GM18498 (cell line): ENCODE results near the gene KRTAP2-2.
"Not testable (repeated sequence)": the region's sequence is repeated elsewhere in the genome, so short reads cannot be mapped to it uniquely, and the experiment has no call there.

Source experiments
- ATAC-seq: cut with Tn5 transposase; IDR thresholded peaks from one replicate; pipeline ENCODE4 v1.9.1; 2021; ENCODE audit warnings: mild to moderate bottlenecking, moderate library complexity; ENCODE audit not compliant: unreplicated experiment

Gene KRTAP2-2, protein sequence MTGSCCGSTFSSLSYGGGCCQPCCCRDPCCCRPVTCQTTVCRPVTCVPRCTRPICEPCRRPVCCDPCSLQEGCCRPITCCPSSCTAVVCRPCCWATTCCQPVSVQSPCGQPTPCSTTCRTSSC

DNA sequence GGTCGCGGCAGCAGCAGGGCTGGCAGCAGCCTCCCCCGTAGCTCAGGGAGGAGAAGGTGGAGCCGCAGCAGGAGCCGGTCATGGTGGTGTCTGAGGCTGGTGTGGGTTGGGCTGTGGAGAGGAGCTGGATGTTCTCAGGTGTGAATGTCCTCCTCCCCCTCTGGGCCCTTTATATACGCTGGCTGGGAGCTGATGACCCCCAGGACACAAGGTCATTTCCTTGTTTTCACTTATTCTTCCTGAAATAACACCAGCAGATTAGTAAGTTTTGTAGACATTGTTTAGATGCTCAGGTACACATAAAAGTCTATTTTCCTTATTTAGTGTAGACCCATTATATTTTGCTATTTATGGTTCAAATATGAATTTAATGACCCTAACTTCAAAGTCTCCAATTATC, at the start of gene KRTAP2-2:
KRTAP2-2 (minus strand) TSS at position 101 of the 400 bp plus-strand sequence; CDS start at position 82, 19 bp downstream.
- ATAC-seq: not testable (repeated sequence)

- ATAC-seq: not testable (repeated sequence)
Measured at GRCh38 chr17:41104386-41105038, 49.5 kb upstream of the KRTAP2-2 start.

DNA sequence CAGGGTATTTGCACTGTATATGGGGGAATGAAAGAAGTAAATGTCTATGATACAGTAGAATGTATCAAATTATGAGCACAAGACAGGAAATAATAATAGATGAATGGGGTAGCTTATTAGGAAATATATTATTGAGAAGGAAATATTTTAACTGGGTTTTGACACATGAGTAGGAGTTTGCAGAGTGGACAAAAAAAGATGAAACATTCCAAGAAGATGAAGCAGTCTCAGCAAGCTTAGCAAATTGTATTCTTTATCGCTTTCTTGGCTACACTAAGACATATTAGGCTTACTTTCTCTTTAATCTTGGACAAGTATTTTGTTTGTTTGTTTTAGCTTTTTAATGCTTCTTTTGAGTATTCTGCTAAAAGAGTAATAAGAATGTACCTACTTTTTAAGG, 48.9 kb upstream of the KRTAP2-2 start:
- no peak for ATAC-seq

- ATAC-seq: no peak
Measured at GRCh38 chr17:41101586-41102259, 46.7 kb upstream of the KRTAP2-2 start, which contains the start of gene KRTAP4-16. Gene KRTAP4-16 (minus strand): TSS chr17:41102209. CDS start chr17:41102209, 0 bp downstream.

DNA sequence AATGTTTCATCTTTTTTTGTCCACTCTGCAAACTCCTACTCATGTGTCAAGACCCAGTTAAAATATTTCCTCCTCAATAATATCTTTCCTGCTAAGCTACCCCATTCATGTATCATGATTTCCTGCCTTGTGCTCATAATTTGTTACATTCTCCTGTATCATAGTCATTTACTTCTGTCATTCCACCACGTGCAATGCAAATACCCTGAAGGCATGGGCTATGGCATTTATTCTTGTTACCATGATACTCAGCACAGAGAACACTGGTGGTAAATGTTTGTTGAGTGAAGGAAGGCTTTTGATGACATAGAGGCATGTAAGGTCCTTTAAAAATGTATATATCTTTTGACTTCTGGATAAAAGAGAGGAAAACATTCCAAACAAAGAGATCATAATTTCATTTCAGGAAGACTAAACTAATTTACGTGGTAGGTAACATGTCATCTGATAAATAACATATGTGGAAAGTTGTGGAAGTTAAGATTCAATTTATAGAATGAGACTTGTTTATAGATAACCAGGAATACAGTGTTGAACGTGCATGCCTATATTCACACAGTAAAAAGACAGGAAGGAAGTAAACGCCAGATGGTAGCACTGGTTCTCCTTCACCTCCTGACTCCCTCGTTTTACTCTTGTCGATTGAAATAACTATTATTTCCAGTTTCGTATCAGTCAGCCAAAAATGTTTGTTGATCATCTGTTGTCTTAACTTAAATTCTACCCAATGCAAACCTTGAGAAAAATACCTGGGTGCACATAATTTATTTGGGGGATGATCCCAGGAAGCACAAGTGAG, 44.9 kb upstream of the KRTAP2-2 start:
- ATAC-seq: not testable (repeated sequence)

- ATAC-seq: no peak
Measured at GRCh38 chr17:41098481-41098880, 43.5 kb upstream of the KRTAP2-2 start.

GRCh38 chr17:41098042-41098441, 43.0 kb upstream of the KRTAP2-2 start, which contains the start of gene KRTAP4-8:
Gene KRTAP4-8 (minus strand): TSS chr17:41098142. CDS start chr17:41098084, 58 bp downstream.
- ATAC-seq: no peak

GRCh38 chr17:41096055-41096454, 41.0 kb upstream of the KRTAP2-2 start:
- no peak for ATAC-seq

DNA sequence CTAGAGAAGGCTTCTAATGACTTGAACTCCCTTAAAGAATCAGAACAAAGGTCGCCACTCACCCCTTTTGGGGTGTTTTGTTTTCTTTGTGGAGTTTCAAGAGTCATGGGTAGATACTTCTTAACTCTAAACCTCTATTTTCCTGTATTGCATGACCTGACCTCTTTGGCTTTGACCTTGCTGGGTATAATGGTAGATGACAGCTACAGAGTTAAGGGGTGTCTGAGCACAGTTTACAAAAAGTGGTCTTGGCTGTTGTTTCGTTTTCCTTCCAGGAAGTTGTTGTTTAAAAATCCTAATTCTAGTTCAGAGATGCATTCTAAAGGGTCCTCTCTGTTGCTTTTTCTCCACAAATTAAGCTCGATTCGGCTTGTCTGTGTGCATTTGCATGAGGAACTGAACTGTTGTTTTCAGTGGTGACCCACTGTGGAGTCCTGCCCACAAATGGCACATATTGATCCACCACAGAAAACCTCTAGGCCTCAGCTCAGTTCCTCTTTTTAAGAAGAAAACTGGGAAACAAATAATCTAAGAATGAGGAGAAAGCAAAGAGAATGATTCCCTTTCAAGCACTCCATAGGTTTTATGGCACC, 33.8 kb upstream of the KRTAP2-2 start:
- ATAC-seq: not testable (repeated sequence)

- ATAC-seq: not testable (repeated sequence)
Measured at GRCh38 chr17:41084100-41084856, 29.2 kb upstream of the KRTAP2-2 start, which contains the start of gene KRTAP4-7. Gene KRTAP4-7 (plus strand): TSS chr17:41084150. CDS start chr17:41084207, 57 bp downstream.

DNA sequence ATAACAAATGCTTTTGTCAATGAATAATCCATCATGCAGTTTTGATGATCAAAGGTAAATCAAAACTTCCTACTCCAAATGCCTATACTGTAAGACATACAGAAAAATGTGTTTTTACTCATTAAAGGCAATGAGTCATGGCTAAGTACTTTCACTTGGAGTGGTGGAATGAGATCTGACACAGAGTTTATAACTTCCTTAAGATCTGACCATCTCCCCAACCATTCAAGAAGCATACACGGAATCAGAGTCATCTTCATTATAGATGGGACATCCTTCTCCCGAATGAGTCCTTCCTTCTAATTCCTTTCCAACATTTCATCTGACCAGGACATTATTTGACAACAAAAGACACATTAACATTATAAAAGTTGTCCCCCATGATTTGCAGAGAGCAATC, 28.4 kb upstream of the KRTAP2-2 start:
- ATAC-seq: not testable (repeated sequence)

DNA sequence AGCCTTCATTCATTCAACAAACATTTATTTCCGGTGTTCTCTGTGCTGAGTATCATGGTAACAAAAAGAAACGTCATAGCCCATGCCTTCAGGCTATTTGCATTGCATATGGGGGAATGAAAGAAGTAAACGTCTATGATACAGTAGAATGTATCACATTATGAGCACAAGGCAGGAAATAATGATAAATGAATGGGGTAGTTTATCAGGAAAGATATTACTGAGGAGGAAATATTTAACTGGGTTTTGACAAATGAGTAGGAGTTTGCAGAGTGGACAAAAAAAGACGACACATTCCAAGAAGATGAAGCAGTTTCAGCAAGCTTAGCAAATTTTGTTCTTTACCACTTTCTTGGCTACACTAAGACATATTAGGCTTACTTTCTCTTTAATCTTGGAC, 27.6 kb upstream of the KRTAP2-2 start:
- no peak for ATAC-seq

GRCh38 chr17:41076788-41077187, 21.8 kb upstream of the KRTAP2-2 start:
- no peak for ATAC-seq

- no peak for ATAC-seq
Measured at GRCh38 chr17:41073676-41074075, 18.6 kb upstream of the KRTAP2-2 start.

DNA sequence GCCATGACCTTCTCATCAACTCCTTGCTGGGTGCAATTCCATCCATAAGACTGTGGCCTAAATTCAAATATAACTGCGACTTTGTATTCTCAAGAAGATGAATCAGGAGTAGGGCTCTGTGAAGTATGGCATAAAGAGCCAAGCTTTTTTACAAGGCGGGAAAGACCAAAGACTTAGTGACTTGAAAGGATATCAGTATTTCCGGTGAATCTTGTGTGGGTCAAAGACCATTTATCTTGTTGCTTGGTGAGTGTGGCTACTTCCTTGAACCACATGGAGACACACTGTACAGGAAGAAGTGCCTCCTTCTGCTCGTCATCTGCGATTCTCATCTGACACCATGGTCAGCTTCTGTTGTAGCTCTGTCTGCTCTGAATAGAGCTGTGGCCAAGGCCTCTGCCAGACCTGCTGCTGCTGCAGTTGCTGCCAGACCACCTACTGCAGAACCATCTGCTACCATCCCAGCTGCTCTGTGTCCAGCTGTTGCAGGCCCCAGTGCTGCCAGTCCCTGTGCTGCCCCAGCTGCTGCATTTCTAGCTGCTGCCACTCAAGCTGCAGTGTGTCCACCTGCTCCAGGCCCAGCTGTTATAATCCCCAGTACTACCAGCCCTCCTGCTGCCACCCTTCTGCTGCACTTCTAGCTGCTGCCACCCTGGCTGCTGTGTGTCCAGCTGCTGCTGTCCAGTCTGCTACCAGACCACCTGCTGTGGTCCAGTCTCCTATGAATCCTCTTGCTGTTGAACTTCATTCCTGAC, 16.8 kb upstream of the KRTAP2-2 start:
- ATAC-seq: no peak

- no peak for ATAC-seq
Measured at GRCh38 chr17:41069031-41069430, 14.0 kb upstream of the KRTAP2-2 start.

GRCh38 chr17:41067281-41067680, 12.3 kb upstream of the KRTAP2-2 start:
- ATAC-seq: no peak

- ATAC-seq: no peak
Measured at GRCh38 chr17:41065829-41066624, 11.0 kb upstream of the KRTAP2-2 start, which contains the start of gene KRTAP2-4. Gene KRTAP2-4 (minus strand): TSS chr17:41065879. CDS start chr17:41065845, 34 bp downstream.
